HCT116 (cell line): Measurements from ENCODE around the gene CTXN1. TPM values are rescaled to one million over a fixed set of nuclear protein-coding genes. Genes with fewer than 3 reads are reported as not detected.

Experiments
- ATAC-seq: fragments of 200-7000 bp; cut with Tn5 transposase; 2 replicates; pipeline ENCODE4 v1.9.1; 2020; ENCODE audit warnings: mild to moderate bottlenecking, moderate library complexity
- BruUV-seq: library from RNA; stranded (reverse); fragments of 400-500 nt; replicated peaks from 2 replicates; lab custom pipeline; 2021; lab: Mats Ljungman, UMichigan
- CTCF ChIA-PET: fragments of 300-600 bp; sonication (Branson Sonifier 250); formaldehyde crosslinking; loops from one replicate; lab custom pipeline; 2021; ENCODE audit warnings: antibody characterized with exemption; lab: Charles Lee
- POLR2A ChIA-PET: fragments of 300-600, 350-600 bp; sonication (Branson Sonifier 250); formaldehyde crosslinking; loops from one replicate; lab custom pipeline; 2021; ENCODE audit warnings: antibody characterized with exemption; lab: Charles Lee
- RAD21 ChIA-PET, 2 experiments: fragments of 300-600 bp; sonication (Branson Sonifier 250); formaldehyde crosslinking; loops; one replicate each; lab custom pipeline; 2023; ENCODE audit warnings: low total read pairs in 2 of 2; ENCODE audit not compliant: uncharacterized antibody in 2 of 2, unreplicated experiment in 2 of 2, low non-redundant PET in 1 of 2; lab: Charles Lee
- DNase-seq: peaks from one replicate; pipeline ENCODE4 v3.0.0-alpha.2; 2010; ENCODE audit warnings: low read depth, low spot score
- H2AFZ ChIP-seq: fragments of 200-600 bp; shearing (Covaris generic), sonication (generic); 2 replicates; pipeline ENCODE4 v1.6.1; 2017; ENCODE audit warnings: low read depth, mixed run types, mixed read lengths, antibody characterized with exemption, low read length; ENCODE audit not compliant: poor library complexity, severe bottlenecking
- H3K27ac ChIP-seq: 2 replicates; pipeline ENCODE4 v1.5.1; 2012; ENCODE audit warnings: low read depth, low read length
- H3K27me3 ChIP-seq: fragments of 200-600 bp; sonication (generic); 2 replicates; pipeline ENCODE4 v1.6.1; 2016; ENCODE audit warnings: mixed run types, low read length, mixed read lengths; ENCODE audit not compliant: insufficient read depth
- H3K36me3 ChIP-seq, 2 experiments: fragments of 200-500 bp in 1 of 2; fragments of 200-600 bp in 1 of 2; sonication (Bioruptor generic) in 1 of 2; sonication (generic) in 1 of 2; 2 replicates each; pipeline versions ENCODE4 v1.5.1 to v1.6.1; 2014 to 2016; ENCODE audit warnings: low read length in 2 of 2, inconsistent platforms in 1 of 2, mixed read lengths in 1 of 2, mixed run types in 1 of 2; ENCODE audit not compliant: insufficient read depth in 2 of 2, control insufficient read depth in 1 of 2
- H3K4me1 ChIP-seq, 2 experiments: fragments of 200-600 bp in 1 of 2; sonication (generic) in 1 of 2; 2 replicates each; pipeline versions ENCODE4 v1.5.1 to v1.6.1; 2012 to 2017; ENCODE audit warnings: low read length in 2 of 2, inconsistent platforms in 1 of 2, mild to moderate bottlenecking in 1 of 2, mixed read lengths in 1 of 2, mixed run types in 1 of 2, moderate library complexity in 1 of 2; ENCODE audit not compliant: insufficient read depth in 2 of 2, control insufficient read depth in 1 of 2
- H3K4me2 ChIP-seq: fragments of 200-600 bp; sonication (generic); 2 replicates; pipeline ENCODE4 v1.6.1; 2017; ENCODE audit warnings: mixed run types, low read length, mixed read lengths
- H3K4me3 ChIP-seq, 2 experiments: fragments of 200-600 bp in 1 of 2; sonication (generic) in 1 of 2; replicated peaks in 1 of 2; 2 replicates each; pipeline ENCODE4 v1.5.1; 2011 to 2016; ENCODE audit warnings: low read length in 2 of 2, control low read depth in 1 of 2, low read depth in 1 of 2, mild to moderate bottlenecking in 1 of 2, mixed read lengths in 1 of 2, mixed run types in 1 of 2
- H3K79me2 ChIP-seq: fragments of 200-600 bp; sonication (generic); 2 replicates; pipeline ENCODE4 v1.6.1; 2017; ENCODE audit warnings: mild to moderate bottlenecking, mixed run types, low read length, moderate library complexity, mixed read lengths; ENCODE audit not compliant: insufficient read depth
- H3K9ac ChIP-seq: fragments of 200-600 bp; sonication (generic); 2 replicates; pipeline ENCODE4 v1.6.1; 2016; ENCODE audit warnings: low read length, mixed read lengths
- H3K9me2 ChIP-seq: fragments of 200-600 bp; sonication (generic), shearing (Covaris generic); 2 replicates; pipeline ENCODE4 v1.6.1; 2017; ENCODE audit warnings: mixed run types, mild to moderate bottlenecking, moderate library complexity; ENCODE audit not compliant: insufficient read depth
- H3K9me3 ChIP-seq, 2 experiments: fragments of 200-500 bp in 1 of 2; fragments of 200-600 bp in 1 of 2; sonication (Bioruptor generic) in 1 of 2; sonication (generic) in 1 of 2; 2 replicates each; pipeline ENCODE4 v1.6.1; 2014 to 2017; ENCODE audit warnings: low read length in 2 of 2, mixed read lengths in 2 of 2, inconsistent platforms in 1 of 2, low read depth in 1 of 2, mild to moderate bottlenecking in 1 of 2, mixed run types in 1 of 2, moderate library complexity in 1 of 2; ENCODE audit not compliant: control insufficient read depth in 1 of 2, insufficient read depth in 1 of 2
- H4K20me1 ChIP-seq: fragments of 200-600 bp; sonication (generic), shearing (Covaris generic); 2 replicates; pipeline ENCODE4 v1.6.1; 2017; ENCODE audit warnings: mixed run types, mild to moderate bottlenecking, moderate library complexity; ENCODE audit not compliant: insufficient read depth
- CBX3 ChIP-seq: IDR thresholded peaks from 2 replicates; pipeline ENCODE4 v1.6.1; 2012; ENCODE audit warnings: low read depth
- CEBPB ChIP-seq: IDR thresholded peaks from 2 replicates; pipeline ENCODE4 v1.6.1; 2012; ENCODE audit warnings: low read depth
- EGR1 ChIP-seq: IDR thresholded peaks from 2 replicates; pipeline ENCODE4 v1.6.1; 2012; ENCODE audit warnings: low read depth
- ELF1 ChIP-seq: IDR thresholded peaks from 2 replicates; pipeline ENCODE4 v1.6.1; 2012; ENCODE audit warnings: low read depth, borderline replicate concordance
- EZH2 ChIP-seq: fragments of 200-600 bp; sonication (generic); IDR thresholded peaks from 2 replicates; pipeline ENCODE4 v1.6.1; 2017; ENCODE audit warnings: antibody characterized with exemption, mixed run types
- EZH2phosphoT487 ChIP-seq: fragments of 200-600 bp; IDR thresholded peaks from 2 replicates; pipeline ENCODE4 v1.6.1; 2018; ENCODE audit warnings: antibody characterized with exemption, borderline replicate concordance
- FOSL1 ChIP-seq: IDR thresholded peaks from 2 replicates; pipeline ENCODE4 v1.6.1; 2012; ENCODE audit warnings: low read depth
- JUND ChIP-seq: IDR thresholded peaks from 2 replicates; pipeline ENCODE4 v1.6.1; 2012
- POLR2A ChIP-seq: IDR thresholded peaks from 2 replicates; pipeline ENCODE4 v1.7.0; 2011; ENCODE audit warnings: borderline replicate concordance; ENCODE audit not compliant: insufficient read depth, insufficient read length; ENCODE audit errors: extremely low read depth
- POLR2AphosphoS5 ChIP-seq: IDR thresholded peaks from 2 replicates; pipeline ENCODE4 v1.6.1; 2011; ENCODE audit warnings: mild to moderate bottlenecking, low read depth, low read length, moderate library complexity
- RAD21 ChIP-seq: IDR thresholded peaks from 2 replicates; pipeline ENCODE4 v1.6.1; 2012; ENCODE audit warnings: low read depth, mild to moderate bottlenecking
- SIN3A ChIP-seq: IDR thresholded peaks from 2 replicates; pipeline ENCODE4 v1.6.1; 2012; ENCODE audit warnings: low read depth
- SRF ChIP-seq: IDR thresholded peaks from 2 replicates; pipeline ENCODE4 v1.6.1; 2012; ENCODE audit warnings: low read depth
- TCF7L2 ChIP-seq: IDR thresholded peaks from 2 replicates; pipeline ENCODE4 v1.7.0; 2011; ENCODE audit warnings: borderline replicate concordance, inconsistent platforms; ENCODE audit not compliant: insufficient read depth, insufficient read length; ENCODE audit errors: extremely low read depth
- YY1 ChIP-seq: IDR thresholded peaks from 2 replicates; pipeline ENCODE4 v1.6.1; 2011; ENCODE audit warnings: low read length, low read depth, moderate library complexity, mild to moderate bottlenecking; ENCODE audit not compliant: insufficient replicate concordance; ENCODE audit errors: extremely low read depth
- ZFX ChIP-seq: fragments of 450-650 bp; IDR thresholded peaks from 2 replicates; pipeline ENCODE4 v1.6.1; 2017
- ZNF274 ChIP-seq: fragments of 200-500 bp; sonication (Bioruptor generic); IDR thresholded peaks from 2 replicates; pipeline ENCODE4 v1.6.1; 2014; ENCODE audit warnings: mild to moderate bottlenecking, low read depth, low read length, inconsistent platforms
- intact Hi-C: fragments of 100-400 bp; cut with micrococcal nuclease; formaldehyde crosslinking; loops from 2 replicates; pipeline ENCODE4 v1.10.0; 2022
- total RNA-seq: library from RNA; stranded (reverse); gene quantifications from one replicate; pipeline ENCODE4 v1.2.1, GENCODE V29; 2021; ENCODE audit not compliant: unreplicated experiment
- TF ChIP-seq, protein P1 (sequence below), 3 experiments: fragments of 200-600 bp in 1 of 3; sonication (generic) in 1 of 3; IDR thresholded peaks in 2 of 3; conservative IDR thresholded peaks in 1 of 3; 2 replicates each; pipeline ENCODE4 v1.5.1; 2012 to 2017; ENCODE audit warnings: low read depth in 2 of 3, low read length in 2 of 3, antibody characterized with exemption in 1 of 3, borderline replicate concordance in 1 of 3, control low read depth in 1 of 3, mild to moderate bottlenecking in 1 of 3, mixed read lengths in 1 of 3, mixed run types in 1 of 3, moderate library complexity in 1 of 3; ENCODE audit not compliant: insufficient read depth in 1 of 3

The CTXN1 gene
- total RNA-seq, 1 experiment from 2014 or later: 56.0 TPM

DNA sequence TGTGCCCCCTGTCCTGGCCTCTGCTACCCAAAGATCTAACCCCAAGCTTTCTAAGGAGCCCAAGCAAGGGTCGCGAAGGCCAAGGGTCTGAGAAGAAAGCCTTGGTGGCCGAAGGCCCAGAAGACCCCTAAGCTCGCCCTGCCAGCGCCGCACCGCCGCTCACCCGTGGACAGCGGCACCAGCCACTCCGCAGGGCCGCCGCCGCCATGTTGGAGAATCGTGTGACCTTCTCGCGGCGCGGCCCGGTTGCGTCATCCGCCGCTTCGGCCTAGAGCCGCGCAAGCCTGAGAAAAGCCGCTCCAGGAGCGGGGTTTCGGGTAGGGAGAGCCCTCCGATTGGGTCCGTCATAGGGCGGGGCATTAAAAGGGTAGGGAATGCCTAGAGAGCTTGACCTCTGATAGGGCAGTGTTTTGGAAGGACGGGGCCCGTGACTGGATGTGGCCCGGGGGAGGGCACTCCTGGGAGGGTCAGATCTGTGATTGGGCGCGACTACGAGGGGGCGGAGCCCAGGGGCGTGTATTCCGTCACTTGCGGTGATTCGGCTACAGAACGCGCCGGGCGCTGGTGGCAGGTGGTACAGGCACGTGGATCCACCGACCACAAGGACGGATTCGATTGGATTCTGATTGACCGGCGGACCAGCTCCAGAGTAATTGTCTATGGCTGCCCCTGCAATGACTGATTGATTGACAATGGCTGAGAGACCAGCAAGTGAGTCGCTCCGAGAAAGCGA lies 17.7 kb upstream of the CTXN1 start, which contains the start of gene TIMM44 (continued):
- TF ChIP-seq, protein P1, sequence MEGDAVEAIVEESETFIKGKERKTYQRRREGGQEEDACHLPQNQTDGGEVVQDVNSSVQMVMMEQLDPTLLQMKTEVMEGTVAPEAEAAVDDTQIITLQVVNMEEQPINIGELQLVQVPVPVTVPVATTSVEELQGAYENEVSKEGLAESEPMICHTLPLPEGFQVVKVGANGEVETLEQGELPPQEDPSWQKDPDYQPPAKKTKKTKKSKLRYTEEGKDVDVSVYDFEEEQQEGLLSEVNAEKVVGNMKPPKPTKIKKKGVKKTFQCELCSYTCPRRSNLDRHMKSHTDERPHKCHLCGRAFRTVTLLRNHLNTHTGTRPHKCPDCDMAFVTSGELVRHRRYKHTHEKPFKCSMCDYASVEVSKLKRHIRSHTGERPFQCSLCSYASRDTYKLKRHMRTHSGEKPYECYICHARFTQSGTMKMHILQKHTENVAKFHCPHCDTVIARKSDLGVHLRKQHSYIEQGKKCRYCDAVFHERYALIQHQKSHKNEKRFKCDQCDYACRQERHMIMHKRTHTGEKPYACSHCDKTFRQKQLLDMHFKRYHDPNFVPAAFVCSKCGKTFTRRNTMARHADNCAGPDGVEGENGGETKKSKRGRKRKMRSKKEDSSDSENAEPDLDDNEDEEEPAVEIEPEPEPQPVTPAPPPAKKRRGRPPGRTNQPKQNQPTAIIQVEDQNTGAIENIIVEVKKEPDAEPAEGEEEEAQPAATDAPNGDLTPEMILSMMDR (IDR thresholded peaks at IDR 0.05 in 2 of 3, conservative IDR thresholded peaks at IDR 0.05 in 1 of 3; ENCODE audit: borderline replicate concordance in 1 of 3, insufficient read depth in 1 of 3, low read depth in 2 of 3, low read length in 2 of 3): no peak
- no peak for TF ChIP-seq EZH2
- TF ChIP-seq FOSL1: no peak
- TF ChIP-seq TCF7L2: peak; percentile 28
- TF ChIP-seq SRF: peak; percentile 4; the same call in 1 of the 2 replicates
- TF ChIP-seq ZFX: peak; percentile 58; the same call in 1 of the 2 replicates
- TF ChIP-seq CEBPB: peak; percentile 94
- no peak for TF ChIP-seq ZNF274
- no peak for TF ChIP-seq JUND
- peak; percentile 96 for TF ChIP-seq POLR2AphosphoS5
- TF ChIP-seq YY1: peak; percentile 96

DNA sequence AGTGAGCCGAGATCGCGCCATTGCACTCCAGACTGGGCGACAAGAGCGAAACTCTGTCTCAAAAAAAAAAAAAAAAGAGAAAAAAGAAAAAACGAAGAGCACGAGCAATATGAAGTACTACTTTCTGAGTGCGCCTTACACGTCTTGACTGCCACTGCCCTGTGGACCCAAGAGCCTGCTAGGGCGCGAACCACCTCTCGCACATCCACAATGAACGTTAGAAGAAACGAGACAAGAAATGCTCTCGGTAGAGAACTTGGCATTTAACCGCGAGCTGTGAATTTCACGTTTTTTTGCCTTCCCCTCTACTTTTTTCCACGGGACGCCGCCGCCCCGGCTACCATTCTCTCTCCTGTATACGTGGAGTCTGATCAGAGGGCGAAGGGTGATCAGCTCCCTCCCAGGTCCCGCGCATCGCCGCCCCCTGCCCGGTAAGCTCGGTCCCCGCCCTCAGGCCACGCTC lies 17.1 kb upstream of the CTXN1 start:
- DNase-seq (no peak), ATAC-seq (no peak)
- Histone ChIP-seq H3K27me3 (no peaks in the 10 kb centered on the region), H3K4me3 (peak overlapping the region; percentile 96 to 99), H3K27ac (peak overlapping the region; percentile 77), H3K9ac (peak overlapping the region; percentile 96), H3K9me3 (no peaks in the 10 kb centered on the region), H2AFZ (no peak overlapping the region), H3K4me1 (peaks cover 13 to 25% of the 10 kb centered on the region in 2 experiments), H3K36me3 (peaks cover 13 to 19% of the 10 kb centered on the region in 2 experiments; a peak in 3 of 4 replicates), H4K20me1 (no peaks in the 10 kb centered on the region), H3K4me2 (peak overlapping the region; percentile 92), H3K9me2 (no peaks in the 10 kb centered on the region), H3K79me2 (peaks cover 48% of the 10 kb centered on the region)
- intact Hi-C loops: loop anchor here (5.0 kb wide), 1 partner anchor 214 kb away; no protein-coding TSS in a partner anchor
- ChIA-PET CTCF (interaction anchor here (0.6 to 2.4 kb wide), 16 partner anchors 8 to 393 kb away, joined by 3 to 30 read pairs (median 5); partner anchors contain the start of gene SNAPC2), RAD21 (interaction anchor here in 1 of 2 experiments (1.6 kb wide), 1 partner anchor 212 kb away, joined by 3 read pairs; no protein-coding TSS in a partner anchor), POLR2A (interaction anchor here (0.7 to 2.5 kb wide), 17 partner anchors 9 to 308 kb away, joined by 3 to 23 read pairs (median 4); partner anchors contain the start of gene SNAPC2)
- no TSS peak for BruUV-seq
- no peak for TF ChIP-seq SRF
- no peak for TF ChIP-seq EGR1
- no peak for TF ChIP-seq SIN3A
- no peak for TF ChIP-seq ELF1
- TF ChIP-seq EZH2: no peak
- no peak for TF ChIP-seq EZH2phosphoT487
- no peak for TF ChIP-seq POLR2A
- TF ChIP-seq CBX3: no peak
- TF ChIP-seq TCF7L2: no peak
- no peak for TF ChIP-seq RAD21
- no peak for TF ChIP-seq POLR2AphosphoS5
- TF ChIP-seq JUND: no peak
- TF ChIP-seq, protein P1 (IDR thresholded peaks at IDR 0.05 in 2 of 3, conservative IDR thresholded peaks at IDR 0.05 in 1 of 3; ENCODE audit: borderline replicate concordance in 1 of 3, insufficient read depth in 1 of 3, low read depth in 2 of 3, low read length in 2 of 3): no peak
